Stimulated activated naive CD8-positive, alpha-beta T cell treated with anti-CD3 and anti-CD28 coated beads, Interleukin-15, Interleukin-2, amounts not matched to agents 100 ng/mL and 50 ng/mL, for 24 hours (primary cell): ENCODE results near the gene KRTAP2-3.
"Not testable (repeated sequence)": the region's sequence is repeated elsewhere in the genome, so short reads cannot be mapped to it uniquely, and the experiment has no call there.

Source experiments
- H3K27ac Mint-ChIP-seq: one replicate; pipeline ENCODE4 v1.8.0; 2021; ENCODE audit warnings: mild to moderate bottlenecking, mixed read lengths
- H3K27me3 Mint-ChIP-seq: one replicate; pipeline ENCODE4 v1.8.0; 2021; ENCODE audit warnings: mixed read lengths
- H3K36me3 Mint-ChIP-seq: one replicate; pipeline ENCODE4 v1.8.0; 2021; ENCODE audit warnings: low read depth, mixed read lengths
- H3K4me1 Mint-ChIP-seq: one replicate; pipeline ENCODE4 v1.8.0; 2021; ENCODE audit warnings: low read depth, mixed read lengths
- H3K4me3 Mint-ChIP-seq: one replicate; pipeline ENCODE4 v1.8.0; 2021; ENCODE audit warnings: mild to moderate bottlenecking, mixed read lengths
- H3K9me3 Mint-ChIP-seq: one replicate; pipeline ENCODE4 v1.8.0; 2021; ENCODE audit warnings: mixed read lengths

The KRTAP2-3 gene

GRCh38 chr17:41083427-41083826 is 23.5 kb upstream of the KRTAP2-3 start:
- not testable (repeated sequence) for H3K4me1 Mint-ChIP-seq, H3K27ac Mint-ChIP-seq, H3K4me3 Mint-ChIP-seq, H3K36me3 Mint-ChIP-seq, H3K9me3 Mint-ChIP-seq
- peaks cover 13% of the 10 kb centered on the region for H3K27me3 Mint-ChIP-seq

DNA sequence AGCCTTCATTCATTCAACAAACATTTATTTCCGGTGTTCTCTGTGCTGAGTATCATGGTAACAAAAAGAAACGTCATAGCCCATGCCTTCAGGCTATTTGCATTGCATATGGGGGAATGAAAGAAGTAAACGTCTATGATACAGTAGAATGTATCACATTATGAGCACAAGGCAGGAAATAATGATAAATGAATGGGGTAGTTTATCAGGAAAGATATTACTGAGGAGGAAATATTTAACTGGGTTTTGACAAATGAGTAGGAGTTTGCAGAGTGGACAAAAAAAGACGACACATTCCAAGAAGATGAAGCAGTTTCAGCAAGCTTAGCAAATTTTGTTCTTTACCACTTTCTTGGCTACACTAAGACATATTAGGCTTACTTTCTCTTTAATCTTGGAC is 22.7 kb upstream of the KRTAP2-3 start:
- no peaks in the 10 kb centered on the region for H3K36me3 Mint-ChIP-seq
- no peak overlapping the region for H3K27ac Mint-ChIP-seq
- no peaks in the 10 kb centered on the region for H3K9me3 Mint-ChIP-seq
- no peaks in the 10 kb centered on the region for H3K4me1 Mint-ChIP-seq
- peaks cover 13% of the 10 kb centered on the region for H3K27me3 Mint-ChIP-seq
- no peak overlapping the region for H3K4me3 Mint-ChIP-seq

DNA sequence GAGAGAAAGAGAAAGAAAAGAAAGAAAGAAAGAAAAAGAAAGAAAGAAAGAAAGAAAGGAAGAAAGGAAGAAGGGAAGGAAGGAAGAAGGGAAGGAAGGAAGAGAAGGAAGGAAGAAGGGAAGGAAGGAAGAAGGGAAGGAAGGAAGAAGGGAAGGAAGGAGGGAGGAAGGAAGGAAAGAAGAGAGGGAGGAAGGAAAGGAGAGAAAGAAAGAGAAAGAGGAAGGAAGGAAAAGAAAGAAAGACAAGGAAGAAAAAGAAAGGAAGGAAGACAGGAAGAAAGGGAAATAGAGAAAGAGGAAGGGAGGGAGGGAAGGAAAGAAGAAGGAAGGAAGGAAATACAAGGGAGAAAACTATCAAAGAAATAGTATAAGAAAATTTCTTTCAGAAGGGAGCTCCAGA is 16.9 kb upstream of the KRTAP2-3 start:
- Mint-ChIP-seq H3K36me3 (no peaks in the 10 kb centered on the region), H3K27ac (no peak overlapping the region), H3K4me3 (no peak overlapping the region), H3K27me3 (peaks cover 12% of the 10 kb centered on the region), H3K9me3 (no peaks in the 10 kb centered on the region), H3K4me1 (no peaks in the 10 kb centered on the region)

DNA sequence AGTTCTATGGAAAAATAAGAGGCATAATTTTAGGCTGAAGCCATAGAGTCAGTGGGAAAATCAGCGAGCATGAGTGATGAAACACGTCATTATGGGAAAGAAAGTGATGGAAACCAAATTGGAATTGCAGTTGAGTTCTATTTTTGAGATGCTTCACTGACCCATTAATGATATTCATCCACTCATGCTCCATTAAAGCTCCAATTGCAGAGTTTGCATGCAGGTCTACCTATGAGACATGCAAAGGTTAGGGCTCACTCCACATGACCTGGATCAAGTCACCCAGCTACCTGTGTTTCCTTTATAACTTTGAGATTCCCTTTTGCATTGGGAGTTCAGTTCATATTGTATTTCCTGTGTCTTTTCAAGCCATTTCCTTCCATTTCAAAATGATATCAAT is 13.8 kb upstream of the KRTAP2-3 start:
- H3K27ac Mint-ChIP-seq: no peak overlapping the region
- H3K36me3 Mint-ChIP-seq: no peaks in the 10 kb centered on the region

DNA sequence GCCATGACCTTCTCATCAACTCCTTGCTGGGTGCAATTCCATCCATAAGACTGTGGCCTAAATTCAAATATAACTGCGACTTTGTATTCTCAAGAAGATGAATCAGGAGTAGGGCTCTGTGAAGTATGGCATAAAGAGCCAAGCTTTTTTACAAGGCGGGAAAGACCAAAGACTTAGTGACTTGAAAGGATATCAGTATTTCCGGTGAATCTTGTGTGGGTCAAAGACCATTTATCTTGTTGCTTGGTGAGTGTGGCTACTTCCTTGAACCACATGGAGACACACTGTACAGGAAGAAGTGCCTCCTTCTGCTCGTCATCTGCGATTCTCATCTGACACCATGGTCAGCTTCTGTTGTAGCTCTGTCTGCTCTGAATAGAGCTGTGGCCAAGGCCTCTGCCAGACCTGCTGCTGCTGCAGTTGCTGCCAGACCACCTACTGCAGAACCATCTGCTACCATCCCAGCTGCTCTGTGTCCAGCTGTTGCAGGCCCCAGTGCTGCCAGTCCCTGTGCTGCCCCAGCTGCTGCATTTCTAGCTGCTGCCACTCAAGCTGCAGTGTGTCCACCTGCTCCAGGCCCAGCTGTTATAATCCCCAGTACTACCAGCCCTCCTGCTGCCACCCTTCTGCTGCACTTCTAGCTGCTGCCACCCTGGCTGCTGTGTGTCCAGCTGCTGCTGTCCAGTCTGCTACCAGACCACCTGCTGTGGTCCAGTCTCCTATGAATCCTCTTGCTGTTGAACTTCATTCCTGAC is 11.9 kb upstream of the KRTAP2-3 start:
- H3K9me3 Mint-ChIP-seq: no peaks in the 10 kb centered on the region
- H3K27me3 Mint-ChIP-seq: peaks cover 5% of the 10 kb centered on the region
- no peaks in the 10 kb centered on the region for H3K36me3 Mint-ChIP-seq
- H3K4me1 Mint-ChIP-seq: no peaks in the 10 kb centered on the region
- H3K27ac Mint-ChIP-seq: no peak overlapping the region
- no peak overlapping the region for H3K4me3 Mint-ChIP-seq

More for the DNA sequence above, 13.8 kb upstream of the KRTAP2-3 start:
- Mint-ChIP-seq H3K9me3 (no peaks in the 10 kb centered on the region), H3K27me3 (peaks cover 5% of the 10 kb centered on the region), H3K4me3 (no peak overlapping the region), H3K4me1 (no peaks in the 10 kb centered on the region)

GRCh38 chr17:41069031-41069430 is 9.1 kb upstream of the KRTAP2-3 start:
- no peak overlapping the region for H3K4me3 Mint-ChIP-seq
- no peaks in the 10 kb centered on the region for H3K36me3 Mint-ChIP-seq
- H3K27ac Mint-ChIP-seq: no peak overlapping the region
- H3K4me1 Mint-ChIP-seq: peaks cover 4% of the 10 kb centered on the region
- H3K9me3 Mint-ChIP-seq: no peaks in the 10 kb centered on the region
- no peaks in the 10 kb centered on the region for H3K27me3 Mint-ChIP-seq

GRCh38 chr17:41067281-41067680 is 7.4 kb upstream of the KRTAP2-3 start:
- Mint-ChIP-seq H3K36me3 (no peaks in the 10 kb centered on the region), H3K27ac (no peak overlapping the region), H3K27me3 (no peaks in the 10 kb centered on the region), H3K4me1 (peaks cover 4% of the 10 kb centered on the region), H3K9me3 (no peaks in the 10 kb centered on the region), H3K4me3 (no peak overlapping the region)

DNA sequence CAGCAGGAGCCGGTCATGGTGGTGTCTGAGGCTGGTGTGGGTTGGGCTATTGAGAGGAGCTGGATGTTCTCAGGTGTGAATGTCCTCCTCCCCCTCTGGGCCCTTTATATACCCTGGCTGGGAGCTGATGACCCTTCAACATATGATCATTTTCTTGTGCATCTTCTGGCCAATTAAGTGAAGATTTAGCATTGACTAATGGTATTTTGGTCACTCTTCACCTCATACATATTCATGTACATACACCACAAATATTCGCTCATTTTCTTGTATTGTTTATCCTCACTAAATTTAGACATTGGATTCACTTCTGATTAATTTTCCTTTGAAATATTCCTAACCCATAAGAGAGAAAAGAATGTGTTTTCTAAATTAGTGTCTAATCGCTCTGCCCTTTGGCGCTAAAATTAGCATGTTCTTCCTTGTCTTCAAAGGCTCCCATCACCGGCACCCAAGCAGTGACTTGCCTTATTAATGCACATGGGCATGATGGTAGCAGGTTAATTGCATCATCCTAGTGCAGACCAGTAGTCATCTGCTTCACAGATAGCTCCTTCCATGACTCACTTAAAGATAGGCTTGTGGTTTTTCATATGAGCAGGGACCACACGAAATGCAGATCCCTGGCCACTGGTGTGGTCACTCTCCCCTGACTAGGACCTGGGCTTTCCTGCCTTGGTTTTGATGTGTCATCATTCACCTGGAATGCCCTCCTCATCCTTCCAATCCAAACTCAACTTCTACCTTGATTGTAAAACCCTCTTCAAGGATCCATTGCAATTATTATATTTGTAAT is 6.1 kb upstream of the KRTAP2-3 start, which contains the start of gene KRTAP2-4:
Gene KRTAP2-4 (minus strand): TSS at position 51 of the 796 bp plus-strand sequence. CDS start 34 bp downstream, at position 17.
- Mint-ChIP-seq H3K27ac (no peak within 1 kb of the TSS), H3K4me1 (peaks cover 4% of the 10 kb centered on the region), H3K4me3 (no peak within 1 kb of the TSS), H3K27me3 (peaks cover 3% of the 10 kb centered on the region), H3K36me3 (no peaks in the 10 kb centered on the region), H3K9me3 (no peaks in the 10 kb centered on the region)

GRCh38 chr17:41065016-41065689 is 5.2 kb upstream of the KRTAP2-3 start:
- not testable (repeated sequence) for H3K36me3 Mint-ChIP-seq, H3K4me3 Mint-ChIP-seq, H3K27ac Mint-ChIP-seq, H3K9me3 Mint-ChIP-seq, H3K4me1 Mint-ChIP-seq
- peaks cover 11% of the 10 kb centered on the region for H3K27me3 Mint-ChIP-seq

DNA sequence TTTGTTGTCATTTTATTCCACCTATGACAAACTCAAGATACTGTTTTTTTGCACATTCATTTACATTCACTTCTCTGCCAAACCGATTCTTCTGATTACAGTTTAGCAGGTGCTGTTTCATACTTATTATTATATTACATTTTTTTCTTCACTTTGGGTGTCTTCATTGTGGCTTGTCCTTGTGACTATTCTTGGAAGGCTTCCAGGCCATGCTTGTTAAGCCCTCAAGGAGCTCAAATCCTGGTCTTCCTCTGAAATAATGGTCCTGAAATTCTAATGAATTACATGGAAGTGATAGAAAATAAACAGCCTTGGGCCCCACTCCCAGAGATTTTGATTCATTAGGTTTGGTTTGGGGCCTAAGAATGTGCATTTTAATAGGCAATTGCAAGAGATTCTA is 4.4 kb upstream of the KRTAP2-3 start:
- no peak overlapping the region for H3K4me3 Mint-ChIP-seq

DNA sequence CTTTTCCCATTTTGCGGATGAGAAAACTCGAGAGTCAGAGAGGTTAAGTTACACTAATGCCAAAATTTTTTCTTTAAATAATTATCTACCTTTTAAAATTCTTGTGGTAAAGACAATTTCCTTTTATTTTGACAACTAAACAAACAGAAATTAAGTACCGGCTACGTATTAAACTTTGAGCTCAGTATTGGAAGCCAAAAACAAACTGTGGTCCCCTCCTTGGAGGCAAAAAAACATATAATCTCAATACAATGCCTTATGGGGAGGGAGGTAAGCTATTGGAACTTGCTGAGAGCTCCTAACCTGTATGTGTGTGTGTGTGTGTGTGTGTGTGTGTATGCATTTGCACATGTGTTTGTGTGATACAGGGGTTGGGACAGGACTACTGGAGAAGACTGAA is 3.5 kb upstream of the KRTAP2-3 start:
- Mint-ChIP-seq H3K9me3 (no peaks in the 10 kb centered on the region), H3K36me3 (no peaks in the 10 kb centered on the region), H3K27ac (no peak overlapping the region), H3K4me3 (no peak overlapping the region), H3K4me1 (peaks cover 4% of the 10 kb centered on the region), H3K27me3 (peaks cover 23% of the 10 kb centered on the region)

More for the DNA sequence above, 4.4 kb upstream of the KRTAP2-3 start:
- no peaks in the 10 kb centered on the region for H3K36me3 Mint-ChIP-seq
- H3K27me3 Mint-ChIP-seq: peaks cover 16% of the 10 kb centered on the region
- no peak overlapping the region for H3K27ac Mint-ChIP-seq
- H3K9me3 Mint-ChIP-seq: no peaks in the 10 kb centered on the region
- H3K4me1 Mint-ChIP-seq: peaks cover 4% of the 10 kb centered on the region

- Mint-ChIP-seq H3K36me3 (no peaks in the 10 kb centered on the region), H3K27ac (no peak overlapping the region), H3K4me1 (peaks cover 4% of the 10 kb centered on the region), H3K9me3 (no peaks in the 10 kb centered on the region), H3K4me3 (no peak overlapping the region), H3K27me3 (peaks cover 35% of the 10 kb centered on the region)
These were observed 2.0 kb upstream of the KRTAP2-3 start for GRCh38 chr17:41061964-41062363.

GRCh38 chr17:41059276-41060051 is 450 bp downstream of the KRTAP2-3 start:
- H3K27me3 Mint-ChIP-seq: peaks cover 53% of the 10 kb centered on the region
- H3K4me3 Mint-ChIP-seq, H3K27ac Mint-ChIP-seq, H3K36me3 Mint-ChIP-seq, H3K9me3 Mint-ChIP-seq, H3K4me1 Mint-ChIP-seq: not testable (repeated sequence)

DNA sequence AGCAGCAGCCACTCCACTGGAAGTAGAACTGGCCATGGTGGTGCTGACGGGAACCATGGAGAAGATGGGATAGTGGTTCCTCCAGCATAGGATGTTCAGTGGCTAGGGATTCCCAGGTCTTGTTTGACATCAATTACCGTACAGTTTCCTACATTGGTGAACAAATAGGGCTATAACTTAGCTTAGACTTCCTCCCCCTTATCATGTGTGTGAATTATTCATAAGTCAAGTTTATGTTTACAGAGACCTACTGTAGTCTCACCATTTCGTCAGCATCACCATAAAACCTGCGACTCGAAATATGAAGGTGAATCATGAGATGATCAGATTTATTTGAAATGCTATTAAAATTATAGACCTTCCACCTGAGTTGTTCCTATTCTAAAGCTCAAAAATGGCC is 1.2 kb downstream of the KRTAP2-3 start:
- Mint-ChIP-seq H3K4me3 (no peak overlapping the region), H3K27me3 (peaks cover 53% of the 10 kb centered on the region), H3K9me3 (no peaks in the 10 kb centered on the region), H3K4me1 (no peaks in the 10 kb centered on the region), H3K36me3 (no peaks in the 10 kb centered on the region), H3K27ac (no peak overlapping the region)
